KG1 (cell line): ENCODE results near the gene ANKRD31.
"Not testable (repeated sequence)": the region's sequence is repeated elsewhere in the genome, so short reads cannot be mapped to it uniquely, and the experiment has no call there.

Experiments used
- DNase-seq: peaks from one replicate; lab custom pipeline; 2025; lab: John Stamatoyannopoulos, UW

ANKRD31 gene

GRCh38 chr5:75220787-75221186, 15.9 kb downstream of the ANKRD31 start:
- DNase-seq = not testable (repeated sequence)

- no peak for DNase-seq
Observed at GRCh38 chr5:75214928-75215327, 21.8 kb downstream of the ANKRD31 start.

GRCh38 chr5:75214409-75214808, 22.3 kb downstream of the ANKRD31 start:
- no peak for DNase-seq

GRCh38 chr5:75203604-75204003, 33.1 kb downstream of the ANKRD31 start:
- no peak for DNase-seq

GRCh38 chr5:75202935-75203334, 33.7 kb downstream of the ANKRD31 start:
- DNase-seq = no peak

- no peak for DNase-seq
Observed at GRCh38 chr5:75200776-75201175, 35.9 kb downstream of the ANKRD31 start.

- DNase-seq = no peak
Observed at GRCh38 chr5:75199946-75200345, 36.7 kb downstream of the ANKRD31 start.

- DNase-seq = no peak
Observed at GRCh38 chr5:75199071-75199470, 37.6 kb downstream of the ANKRD31 start.

GRCh38 chr5:75197745-75198144, 38.9 kb downstream of the ANKRD31 start:
- DNase-seq = no peak

GRCh38 chr5:75192804-75193203, 43.9 kb downstream of the ANKRD31 start:
- DNase-seq = no peak

- no peak for DNase-seq
Observed at GRCh38 chr5:75192264-75192663, 44.4 kb downstream of the ANKRD31 start.

- no peak for DNase-seq
Observed at GRCh38 chr5:75190227-75190626, 46.5 kb downstream of the ANKRD31 start.

GRCh38 chr5:75189353-75189752, 47.3 kb downstream of the ANKRD31 start:
- no peak for DNase-seq

GRCh38 chr5:75185763-75186162, 50.9 kb downstream of the ANKRD31 start:
- no peak for DNase-seq

GRCh38 chr5:75176009-75176408, 60.7 kb downstream of the ANKRD31 start:
- DNase-seq = not testable (repeated sequence)

- DNase-seq = not testable (repeated sequence)
Observed at GRCh38 chr5:75174872-75175271, 61.8 kb downstream of the ANKRD31 start.

GRCh38 chr5:75169516-75169915, 67.2 kb downstream of the ANKRD31 start:
- no peak for DNase-seq

- no peak for DNase-seq
Observed at GRCh38 chr5:75168026-75168735, 68.5 kb downstream of the ANKRD31 start.

- DNase-seq = no peak
Observed at GRCh38 chr5:75167345-75167744, 69.3 kb downstream of the ANKRD31 start.

- not testable (repeated sequence) for DNase-seq
Observed at GRCh38 chr5:75161508-75161907, 75.2 kb downstream of the ANKRD31 start.

GRCh38 chr5:75156585-75156984, 80.1 kb downstream of the ANKRD31 start:
- DNase-seq = no peak

- no peak for DNase-seq
Observed at GRCh38 chr5:75152860-75153259, 83.8 kb downstream of the ANKRD31 start.

GRCh38 chr5:75148051-75148450, 88.6 kb downstream of the ANKRD31 start:
- peak; percentile 73 for DNase-seq

- no peak for DNase-seq
Observed at GRCh38 chr5:75142566-75143136, 94.0 kb downstream of the ANKRD31 start.
